Measurements from ENCODE around the gene LANCL2. TPM values are rescaled to one million over a fixed set of nuclear protein-coding genes. Genes with fewer than 3 reads are reported as not detected.

Gene LANCL2
- total and polyA plus RNA-seq, 2 of the 4 experiments (the other 2 are of a cell fraction), result 11.7 to 17.9 TPM

GRCh38 chr7:55483046-55483445, 117.9 kb downstream of the LANCL2 start:
- no peak overlapping the region for H2BK20ac ChIP-seq (ENCODE audit: low read depth, low read length)
- H3K4me1 ChIP-seq (ENCODE audit: control insufficient read depth, insufficient read depth, low read length), result peaks cover 11% of the 10 kb centered on the region
- peaks cover 11% of the 10 kb centered on the region for H3K9me1 ChIP-seq (ENCODE audit: insufficient read depth, low read length)
- no peaks in the 10 kb centered on the region for H3K27me3 ChIP-seq (ENCODE audit: control insufficient read depth, insufficient read depth, low read length)
- CTCF ChIA-PET, result no interaction called here
- H3K79me1 ChIP-seq (ENCODE audit: low read depth in 1 of 2, low read length in 2 of 2), result peaks cover 7 to 58% of the 10 kb centered on the region in 2 experiments; a peak in 3 of 4 replicates
- no peak overlapping the region for H2BK120ac ChIP-seq (ENCODE audit: low read depth, low read length)
- no peak overlapping the region for H4K5ac ChIP-seq (ENCODE audit: low read depth, low read length)
- no TSS peak for BruUV-seq (replicated peaks)
- H2BK5ac ChIP-seq (ENCODE audit: low read depth, low read length, poor library complexity, severe bottlenecking), result no peak overlapping the region
- no peak for DNase-seq
- no peak overlapping the region for H3K27ac ChIP-seq (ENCODE audit: insufficient read depth, low read length)
- dilution Hi-C loops (cut with HindIII; ENCODE audit: low sequenced_read_pairs, unreplicated experiment) (no loop called here), in situ Hi-C loops (cut with MboI; ENCODE audit: low sequenced_read_pairs) (no loop called here), intact Hi-C loops (cut with micrococcal nuclease) (no loop called here)
- H3K14ac ChIP-seq (replicated peaks; ENCODE audit: low read depth, low read length), result no peak overlapping the region
- H2AFZ ChIP-seq (replicated peaks; ENCODE audit: low read length, poor library complexity), result no peak overlapping the region
- no peak overlapping the region for H3K9ac ChIP-seq (ENCODE audit: low read depth, low read length)
- H2AK9ac ChIP-seq (replicated peaks; ENCODE audit: low read depth, low read length, poor library complexity), result no peak overlapping the region
- no peak overlapping the region for H2BK15ac ChIP-seq (ENCODE audit: low read depth, low read length)
- no peak overlapping the region for H4K91ac ChIP-seq (ENCODE audit: insufficient read depth, low read depth, low read length)
- POLR2A ChIA-PET (ENCODE audit: unreplicated experiment), result no interaction called here
- H3K4me2 ChIP-seq (ENCODE audit: low read depth, low read length), result no peak overlapping the region
- H3K23ac ChIP-seq (ENCODE audit: low read depth, low read length), result no peak overlapping the region
- H3K56ac ChIP-seq (ENCODE audit: extremely low read depth, insufficient read depth, low read length), result no peak overlapping the region
- H3K4ac ChIP-seq (ENCODE audit: low read depth, low read length), result no peak overlapping the region
- peaks cover 8% of the 10 kb centered on the region for H4K20me1 ChIP-seq (ENCODE audit: insufficient read depth, low read length)
- TF ChIP-seq RAD21 (IDR thresholded peaks at IDR 0.05; ENCODE audit: low read length) (no peak), MAZ (IDR thresholded peaks at IDR 0.05; ENCODE audit: borderline replicate concordance, low read depth, low read length) (no peak), CHD1 (IDR thresholded peaks at IDR 0.05; ENCODE audit: low read depth, low read length) (no peak), CEBPB (IDR thresholded peaks at IDR 0.05; ENCODE audit: low read depth, low read length) (no peak), NFE2L2 (IDR thresholded peaks at IDR 0.05; ENCODE audit: low read depth, low read length) (no peak)
- TF ChIP-seq, protein P1, sequence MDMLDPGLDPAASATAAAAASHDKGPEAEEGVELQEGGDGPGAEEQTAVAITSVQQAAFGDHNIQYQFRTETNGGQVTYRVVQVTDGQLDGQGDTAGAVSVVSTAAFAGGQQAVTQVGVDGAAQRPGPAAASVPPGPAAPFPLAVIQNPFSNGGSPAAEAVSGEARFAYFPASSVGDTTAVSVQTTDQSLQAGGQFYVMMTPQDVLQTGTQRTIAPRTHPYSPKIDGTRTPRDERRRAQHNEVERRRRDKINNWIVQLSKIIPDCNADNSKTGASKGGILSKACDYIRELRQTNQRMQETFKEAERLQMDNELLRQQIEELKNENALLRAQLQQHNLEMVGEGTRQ (IDR thresholded peaks at IDR 0.05; ENCODE audit: low read depth, low read length), result no peak
- peaks cover 11% of the 10 kb centered on the region for H3K36me3 ChIP-seq (ENCODE audit: control insufficient read depth, insufficient read depth, low read length)
- H3K9me3 ChIP-seq (ENCODE audit: control insufficient read depth, insufficient read depth, low read length), result no peaks in the 10 kb centered on the region
- no peak overlapping the region for H2AK5ac ChIP-seq (ENCODE audit: low read depth, low read length)
- no peak overlapping the region for H4K8ac ChIP-seq (ENCODE audit: low read depth in 2 of 2, low read length in 2 of 2)
- no peak overlapping the region for H3K4me3 ChIP-seq (ENCODE audit: insufficient read depth, low read depth, low read length)
- no peak for ATAC-seq (ENCODE audit: low read depth)
- no CpG with 5 or more reads among the region's 6 CpGs for WGBS, 2 experiments (ENCODE audit: extremely low coverage in 2 of 2, insufficient read length in 1 of 2)
- H3K18ac ChIP-seq (ENCODE audit: low read depth, low read length), result no peak overlapping the region

Other genes starting within 250 kb of the LANCL2 start
- gene VOPP1, start 207.2 kb downstream of the LANCL2 start, total RNA-seq (2012; rRNA removed), result 94.5 and 94.7 TPM in 2 replicates
- 54.5 and 60.2 TPM in 2 replicates for gene VOPP1, start 207.2 kb downstream of the LANCL2 start, polyA plus RNA-seq (2012; rRNA removed)

Data from IMR-90 (cell line).